ENCODE results near the gene DGKD.

Gene DGKD

DNA sequence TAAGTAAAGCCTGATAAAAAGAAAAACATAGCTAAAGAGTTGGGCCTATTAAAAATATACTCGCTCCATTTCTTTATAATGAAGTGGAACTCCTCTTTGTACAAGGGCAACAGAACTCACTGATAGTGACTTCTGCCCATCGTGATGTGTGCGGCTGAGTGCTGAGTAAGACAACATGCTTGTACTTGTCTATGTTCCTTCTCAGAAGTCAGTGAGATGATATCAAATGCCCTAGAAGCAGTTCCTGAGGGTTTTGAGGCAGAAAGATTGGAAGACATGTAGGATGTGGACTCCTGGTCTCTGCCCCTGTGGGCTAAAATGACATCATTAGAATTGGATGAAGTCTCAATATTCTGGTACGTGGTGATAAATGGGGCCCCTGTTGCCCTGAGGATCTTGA lies 138.5 kb downstream of the DGKD start:
- H3K4me3 ChIP-seq (ENCODE audit: low read length): no peak overlapping the region
- H3K27ac ChIP-seq (ENCODE audit: low read length): no peak overlapping the region
- no peak overlapping the region for H3K9ac ChIP-seq (ENCODE audit: low read depth, low read length)
- no peaks in the 10 kb centered on the region for H3K4me1 ChIP-seq (ENCODE audit: insufficient read depth, low read length)
- H3K9me3 ChIP-seq (ENCODE audit: insufficient read depth, low read depth, low read length): no peaks in the 10 kb centered on the region
- H3K36me3 ChIP-seq (ENCODE audit: insufficient read depth, low read depth, low read length): no peaks in the 10 kb centered on the region
- H3K27me3 ChIP-seq (ENCODE audit: insufficient read depth, low read length): no peaks in the 10 kb centered on the region

DNA sequence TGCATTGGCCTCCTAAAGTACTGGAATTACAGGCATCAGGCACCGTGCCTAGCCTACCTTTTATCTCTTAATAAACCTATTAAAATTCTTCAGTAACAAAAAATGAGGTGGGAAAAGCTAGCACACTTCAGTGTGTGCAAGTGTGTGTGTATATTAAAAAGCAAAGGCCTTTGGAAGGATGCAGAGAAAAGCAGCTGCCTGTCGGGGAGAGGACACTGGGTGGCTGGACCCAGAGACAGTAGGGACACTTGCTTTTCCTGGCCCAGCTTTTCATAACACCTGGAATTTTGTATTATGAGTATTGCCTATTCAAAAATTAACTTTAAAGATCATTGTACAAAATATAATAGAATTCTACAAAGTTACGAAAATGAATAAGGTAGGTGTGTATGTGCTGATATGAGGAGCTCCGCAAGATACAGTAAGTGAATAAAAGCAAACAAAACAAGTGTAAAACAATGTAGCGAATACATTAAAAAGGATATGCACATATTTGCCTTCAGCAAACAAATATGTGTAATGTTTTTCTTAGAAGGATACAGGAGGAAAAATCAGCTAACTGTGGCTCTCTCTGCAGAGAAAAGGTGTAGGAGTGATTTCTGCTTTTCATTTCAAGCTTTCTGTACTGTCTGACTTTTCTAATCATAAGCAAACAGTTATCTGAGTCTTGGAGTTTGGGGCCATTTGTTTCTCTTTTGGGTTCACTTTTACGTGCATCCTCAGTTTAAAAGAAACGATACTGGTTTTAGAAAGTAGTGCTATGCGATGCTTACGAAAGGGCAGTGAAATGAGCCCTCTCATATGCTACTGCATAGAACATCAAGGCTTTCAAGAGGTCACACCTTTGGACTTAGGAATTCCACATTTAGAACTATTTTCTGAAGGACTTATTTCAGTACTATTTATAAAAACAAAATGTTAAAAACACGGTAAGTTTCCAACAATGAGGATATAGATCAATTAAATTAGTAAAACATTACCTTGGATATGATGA lies 141.5 kb downstream of the DGKD start:
- Histone ChIP-seq H3K36me3 (ENCODE audit: insufficient read depth, low read depth, low read length) (no peaks in the 10 kb centered on the region), H3K4me1 (ENCODE audit: insufficient read depth, low read length) (no peaks in the 10 kb centered on the region), H3K9me3 (ENCODE audit: insufficient read depth, low read depth, low read length) (no peaks in the 10 kb centered on the region), H3K27ac (ENCODE audit: low read length) (no peak overlapping the region), H3K4me3 (ENCODE audit: low read length) (no peak overlapping the region), H3K27me3 (ENCODE audit: insufficient read depth, low read length) (no peaks in the 10 kb centered on the region), H3K9ac (ENCODE audit: low read depth, low read length) (no peak overlapping the region)

DNA sequence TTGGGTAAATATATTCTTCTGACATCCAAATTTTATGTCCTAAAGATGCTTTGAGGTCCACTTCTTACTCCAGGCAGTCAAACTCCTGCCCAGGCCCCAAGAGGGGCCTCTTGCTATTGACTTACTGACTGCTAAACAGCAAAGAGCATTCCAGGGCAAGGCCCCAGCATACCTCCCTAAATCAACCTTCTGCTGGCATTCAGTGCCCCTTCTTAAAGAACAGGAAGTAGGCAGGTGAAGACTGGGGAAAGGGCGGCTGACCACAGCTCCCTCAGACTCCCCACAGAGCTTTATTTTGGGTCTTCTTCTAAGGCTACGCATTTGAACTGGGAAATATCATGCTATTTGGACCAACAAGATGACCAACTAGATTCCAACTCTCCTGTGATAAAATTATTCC lies 143.4 kb downstream of the DGKD start:
- H3K4me3 ChIP-seq (ENCODE audit: low read length): no peak overlapping the region
- peaks cover 1% of the 10 kb centered on the region; the same call in 1 of the 2 replicates for H3K9me3 ChIP-seq (ENCODE audit: insufficient read depth, low read depth, low read length)
- no peak overlapping the region for H3K9ac ChIP-seq (ENCODE audit: low read depth, low read length)
- H3K27ac ChIP-seq (ENCODE audit: low read length): no peak overlapping the region
- H3K36me3 ChIP-seq (ENCODE audit: insufficient read depth, low read depth, low read length): no peaks in the 10 kb centered on the region
- H3K27me3 ChIP-seq (ENCODE audit: insufficient read depth, low read length): no peaks in the 10 kb centered on the region
- no peaks in the 10 kb centered on the region for H3K4me1 ChIP-seq (ENCODE audit: insufficient read depth, low read length)

GRCh38 chr2:233498126-233498525 lies 143.8 kb downstream of the DGKD start:
- Histone ChIP-seq H3K9ac (ENCODE audit: low read depth, low read length) (no peak overlapping the region), H3K4me3 (ENCODE audit: low read length) (no peak overlapping the region), H3K4me1 (ENCODE audit: insufficient read depth, low read length) (no peaks in the 10 kb centered on the region), H3K27me3 (ENCODE audit: insufficient read depth, low read length) (no peaks in the 10 kb centered on the region), H3K36me3 (ENCODE audit: insufficient read depth, low read depth, low read length) (no peaks in the 10 kb centered on the region), H3K9me3 (ENCODE audit: insufficient read depth, low read depth, low read length) (peaks cover 4% of the 10 kb centered on the region; the same call in 1 of the 2 replicates), H3K27ac (ENCODE audit: low read length) (no peak overlapping the region)

DNA sequence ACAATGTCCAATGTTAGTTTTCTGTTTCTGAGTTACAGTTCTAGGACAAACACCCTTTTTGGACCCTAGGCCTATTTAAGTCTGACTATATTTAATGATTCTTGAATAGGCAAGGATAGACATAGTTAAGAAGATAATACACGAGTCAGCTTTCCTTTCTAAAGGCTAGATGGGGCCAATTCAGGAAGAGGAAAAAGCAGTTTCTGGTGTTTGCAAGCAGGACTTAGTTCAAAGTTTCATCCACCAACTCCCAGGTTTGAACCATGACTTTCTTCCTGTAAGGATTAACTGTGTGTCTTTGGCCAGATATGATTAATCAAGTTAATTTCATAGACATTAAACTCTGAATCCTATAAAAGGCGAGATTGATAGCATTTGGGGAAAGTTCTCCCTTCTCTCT lies 145.6 kb downstream of the DGKD start:
- H3K27me3 ChIP-seq (ENCODE audit: insufficient read depth, low read length): no peaks in the 10 kb centered on the region
- no peak overlapping the region for H3K4me3 ChIP-seq (ENCODE audit: low read length)
- H3K36me3 ChIP-seq (ENCODE audit: insufficient read depth, low read depth, low read length): no peaks in the 10 kb centered on the region
- H3K9ac ChIP-seq (ENCODE audit: low read depth, low read length): no peak overlapping the region
- H3K4me1 ChIP-seq (ENCODE audit: insufficient read depth, low read length): no peaks in the 10 kb centered on the region
- H3K27ac ChIP-seq (ENCODE audit: low read length): no peak overlapping the region
- H3K9me3 ChIP-seq (ENCODE audit: insufficient read depth, low read depth, low read length): peaks cover 12% of the 10 kb centered on the region

- Histone ChIP-seq H3K4me3 (ENCODE audit: low read length) (no peak overlapping the region), H3K9me3 (ENCODE audit: insufficient read depth, low read depth, low read length) (peaks cover 12% of the 10 kb centered on the region), H3K36me3 (ENCODE audit: insufficient read depth, low read depth, low read length) (no peaks in the 10 kb centered on the region), H3K27me3 (ENCODE audit: insufficient read depth, low read length) (no peaks in the 10 kb centered on the region), H3K9ac (ENCODE audit: low read depth, low read length) (no peak overlapping the region), H3K27ac (ENCODE audit: low read length) (no peak overlapping the region), H3K4me1 (ENCODE audit: insufficient read depth, low read length) (no peaks in the 10 kb centered on the region)
These were observed 147.1 kb downstream of the DGKD start for GRCh38 chr2:233501198-233502076.

DNA sequence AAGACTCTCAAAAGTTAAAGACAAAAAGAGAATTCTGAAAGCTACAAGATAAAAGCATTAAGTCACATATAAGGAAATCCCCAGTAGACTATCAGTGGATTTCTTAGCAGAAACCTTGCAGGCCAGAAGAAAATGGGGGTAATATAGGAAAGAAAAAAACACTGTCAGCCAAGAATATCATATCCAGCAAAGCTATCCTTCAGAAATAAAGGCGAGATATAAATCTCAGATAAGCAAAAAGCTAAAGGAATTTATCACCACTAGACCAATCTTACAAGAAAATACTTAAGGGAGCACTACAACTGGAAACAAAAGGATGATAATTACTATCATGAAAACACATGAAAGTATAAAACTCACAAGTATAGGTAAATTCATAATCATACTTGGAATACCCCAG lies 149.2 kb downstream of the DGKD start:
- Histone ChIP-seq H3K9me3 (ENCODE audit: insufficient read depth, low read depth, low read length) (peaks cover 12% of the 10 kb centered on the region), H3K27me3 (ENCODE audit: insufficient read depth, low read length) (no peaks in the 10 kb centered on the region), H3K4me1 (ENCODE audit: insufficient read depth, low read length) (no peaks in the 10 kb centered on the region), H3K9ac (ENCODE audit: low read depth, low read length) (no peak overlapping the region), H3K27ac (ENCODE audit: low read length) (no peak overlapping the region), H3K36me3 (ENCODE audit: insufficient read depth, low read depth, low read length) (no peaks in the 10 kb centered on the region), H3K4me3 (ENCODE audit: low read length) (no peak overlapping the region)

GRCh38 chr2:233503947-233504637 lies 149.8 kb downstream of the DGKD start:
- Histone ChIP-seq H3K4me3 (ENCODE audit: low read length) (no peak overlapping the region), H3K36me3 (ENCODE audit: insufficient read depth, low read depth, low read length) (no peaks in the 10 kb centered on the region), H3K9ac (ENCODE audit: low read depth, low read length) (no peak overlapping the region), H3K27me3 (ENCODE audit: insufficient read depth, low read length) (no peaks in the 10 kb centered on the region), H3K27ac (ENCODE audit: low read length) (no peak overlapping the region), H3K4me1 (ENCODE audit: insufficient read depth, low read length) (no peaks in the 10 kb centered on the region), H3K9me3 (ENCODE audit: insufficient read depth, low read depth, low read length) (peaks cover 12% of the 10 kb centered on the region)

- H3K9ac ChIP-seq (ENCODE audit: low read depth, low read length): no peak overlapping the region
- H3K27me3 ChIP-seq (ENCODE audit: insufficient read depth, low read length): no peaks in the 10 kb centered on the region
- no peak overlapping the region for H3K27ac ChIP-seq (ENCODE audit: low read length)
- no peaks in the 10 kb centered on the region for H3K4me1 ChIP-seq (ENCODE audit: insufficient read depth, low read length)
- H3K4me3 ChIP-seq (ENCODE audit: low read length): no peak overlapping the region
- H3K9me3 ChIP-seq (ENCODE audit: insufficient read depth, low read depth, low read length): no peaks in the 10 kb centered on the region; the same call in 1 of the 2 replicates
- H3K36me3 ChIP-seq (ENCODE audit: insufficient read depth, low read depth, low read length): no peaks in the 10 kb centered on the region
These were observed 159.8 kb downstream of the DGKD start for GRCh38 chr2:233513953-233514655.

- Histone ChIP-seq H3K27ac (ENCODE audit: low read length) (no peak overlapping the region), H3K9ac (ENCODE audit: low read depth, low read length) (no peak overlapping the region), H3K4me3 (ENCODE audit: low read length) (no peak overlapping the region), H3K36me3 (ENCODE audit: insufficient read depth, low read depth, low read length) (no peaks in the 10 kb centered on the region), H3K4me1 (ENCODE audit: insufficient read depth, low read length) (no peaks in the 10 kb centered on the region), H3K9me3 (ENCODE audit: insufficient read depth, low read depth, low read length) (no peaks in the 10 kb centered on the region), H3K27me3 (ENCODE audit: insufficient read depth, low read length) (no peaks in the 10 kb centered on the region)
These were observed 165.7 kb downstream of the DGKD start for GRCh38 chr2:233519787-233520611.

Measured in iPS-20b (cell line).